GM04504 (cell line): ENCODE results near the gene PRSS33.
A peak's percentile ranks its signal among the peaks of the same experiment; 100 is the strongest.

ENCODE experiments used
- DNase-seq: peaks from one replicate; pipeline ENCODE4 v3.0.0-alpha.2; 2012; ENCODE audit warnings: low read depth

The PRSS33 gene

DNA sequence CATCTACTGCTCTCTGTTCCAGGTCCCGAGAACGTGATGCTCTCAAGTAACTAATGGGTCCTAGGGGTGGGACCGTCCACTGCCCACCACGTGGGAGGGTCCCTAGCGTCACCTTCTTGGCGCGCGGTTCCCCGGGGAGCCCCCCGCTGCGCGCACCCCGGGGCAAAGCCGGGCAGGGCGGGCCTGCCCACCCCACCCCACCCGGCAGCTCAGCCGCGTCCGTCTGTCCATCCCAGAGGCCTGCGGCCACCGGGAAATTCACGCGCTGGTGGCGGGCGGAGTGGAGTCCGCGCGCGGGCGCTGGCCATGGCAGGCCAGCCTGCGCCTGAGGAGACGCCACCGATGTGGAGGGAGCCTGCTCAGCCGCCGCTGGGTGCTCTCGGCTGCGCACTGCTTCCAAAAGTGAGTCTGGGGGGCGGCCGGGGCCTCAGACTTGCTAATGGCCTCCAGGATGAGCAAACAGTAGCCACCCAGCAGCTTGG, 11.4 kb upstream of the PRSS33 start:
- DNase-seq: no peak

DNA sequence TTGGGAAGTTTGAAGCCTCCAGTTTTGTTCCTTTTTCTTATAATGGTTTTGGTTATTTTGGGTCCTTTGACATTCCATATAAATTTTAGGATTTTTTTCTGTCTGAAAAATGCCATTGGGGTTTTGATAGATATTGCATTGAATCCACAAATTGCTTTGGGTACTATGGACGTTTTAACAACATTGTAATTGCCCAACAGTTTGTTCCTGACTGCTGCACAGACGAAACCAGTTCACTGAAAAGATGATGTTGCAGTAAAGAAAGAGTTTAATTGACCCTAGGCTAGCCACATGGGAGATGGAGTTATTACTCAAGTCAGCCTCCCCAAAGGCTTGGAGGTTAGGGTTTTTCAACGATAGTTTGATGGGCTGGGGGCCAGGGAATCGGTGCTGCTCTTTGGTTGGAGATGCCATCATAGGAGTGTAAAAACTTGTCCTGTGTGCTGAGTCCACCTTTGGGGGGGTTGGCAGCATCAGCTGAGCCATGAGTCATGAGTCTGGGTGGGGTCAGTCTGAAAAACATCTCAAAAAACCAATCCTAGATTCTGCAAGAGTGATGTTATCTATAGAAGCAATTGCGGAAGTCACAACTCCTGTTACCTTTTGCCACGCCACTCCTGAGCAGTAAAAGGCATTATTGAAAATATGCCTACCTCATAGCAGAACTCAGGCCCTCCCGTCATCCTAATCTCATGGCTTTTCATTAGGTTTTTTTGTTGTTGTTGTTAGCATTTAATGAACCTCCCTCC, 8.2 kb upstream of the PRSS33 start:
- DNase-seq: no peak

- DNase-seq: no peak
Measured at GRCh38 chr16:2792940-2793339, 5.6 kb upstream of the PRSS33 start.

DNA sequence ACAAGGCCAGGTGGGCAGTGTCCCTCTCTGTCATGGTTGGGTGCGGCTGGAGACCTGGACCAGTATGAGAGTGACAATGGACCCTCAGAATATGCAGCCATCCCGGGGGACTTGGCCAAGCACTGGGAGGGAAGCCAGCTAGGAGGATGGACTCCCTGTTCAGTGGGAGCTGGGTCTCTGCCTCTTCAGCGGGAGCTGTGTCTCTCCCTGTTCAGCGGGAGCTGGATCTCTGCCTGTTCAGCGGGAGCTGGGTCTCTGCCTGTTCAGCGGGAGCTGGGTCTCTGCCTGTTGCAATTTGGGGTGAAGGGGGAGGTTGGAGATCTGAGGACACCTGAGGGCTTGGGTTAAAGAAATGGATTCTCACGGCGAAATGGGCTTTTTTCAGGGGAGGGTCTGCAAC, 3.8 kb upstream of the PRSS33 start:
- DNase-seq: no peak

DNA sequence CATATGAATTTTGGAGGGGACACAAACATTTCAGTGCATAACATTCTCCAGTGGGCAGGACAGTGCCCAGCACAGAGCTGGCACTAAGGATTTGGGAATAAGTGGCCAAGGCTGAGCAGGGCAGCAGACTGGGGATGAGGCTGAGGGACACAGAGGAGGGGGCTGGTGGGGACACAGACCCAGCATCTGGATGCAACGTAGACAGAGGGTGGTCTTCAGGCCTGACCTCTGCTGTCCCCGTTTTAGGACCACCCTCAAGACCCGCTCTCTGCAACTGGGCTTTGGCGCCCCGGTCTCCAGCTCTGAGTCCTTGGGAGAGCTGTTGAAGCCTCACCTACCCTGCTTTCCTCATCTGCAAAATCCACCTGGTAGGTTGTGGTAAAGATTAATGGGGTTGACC, 3.3 kb upstream of the PRSS33 start:
- DNase-seq: no peak

DNA sequence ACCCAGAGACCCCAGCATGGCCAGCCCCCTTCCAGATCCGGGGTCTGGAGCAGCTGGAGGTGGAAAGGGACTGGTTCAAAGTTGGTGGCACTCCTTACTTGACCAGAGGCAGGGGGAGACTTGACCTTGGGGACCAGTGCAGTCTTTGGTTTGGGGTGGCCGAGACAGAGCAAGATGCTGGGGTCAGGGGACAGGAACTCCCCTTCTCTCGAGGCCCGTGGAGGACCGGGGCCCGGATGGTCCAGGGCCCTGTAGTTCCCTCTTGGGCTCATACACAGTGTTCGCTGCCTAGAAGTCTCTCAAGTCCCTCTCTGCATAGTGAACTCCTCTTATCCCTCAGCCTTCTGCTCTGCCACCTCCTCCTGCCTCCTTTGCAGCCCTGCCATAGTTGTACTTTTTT, 601 bp upstream of the PRSS33 start:
- no peak for DNase-seq

DNA sequence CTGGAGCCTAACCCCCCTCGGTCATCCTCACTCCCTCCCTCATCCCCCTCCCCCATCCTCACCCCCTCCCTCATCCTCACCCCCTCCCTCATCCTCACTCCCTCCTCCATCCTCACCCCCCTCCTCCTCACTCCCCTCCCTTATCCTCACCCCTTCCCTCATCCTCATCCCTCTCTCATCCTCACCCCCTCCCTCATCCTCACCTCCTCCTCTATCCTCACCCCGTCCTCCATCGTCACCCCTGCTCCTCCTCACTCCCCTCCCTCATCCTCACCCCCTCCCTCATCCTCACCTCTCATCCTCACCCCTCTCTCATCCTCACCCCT, 571 bp downstream of the PRSS33 start:
- no peak for DNase-seq

DNA sequence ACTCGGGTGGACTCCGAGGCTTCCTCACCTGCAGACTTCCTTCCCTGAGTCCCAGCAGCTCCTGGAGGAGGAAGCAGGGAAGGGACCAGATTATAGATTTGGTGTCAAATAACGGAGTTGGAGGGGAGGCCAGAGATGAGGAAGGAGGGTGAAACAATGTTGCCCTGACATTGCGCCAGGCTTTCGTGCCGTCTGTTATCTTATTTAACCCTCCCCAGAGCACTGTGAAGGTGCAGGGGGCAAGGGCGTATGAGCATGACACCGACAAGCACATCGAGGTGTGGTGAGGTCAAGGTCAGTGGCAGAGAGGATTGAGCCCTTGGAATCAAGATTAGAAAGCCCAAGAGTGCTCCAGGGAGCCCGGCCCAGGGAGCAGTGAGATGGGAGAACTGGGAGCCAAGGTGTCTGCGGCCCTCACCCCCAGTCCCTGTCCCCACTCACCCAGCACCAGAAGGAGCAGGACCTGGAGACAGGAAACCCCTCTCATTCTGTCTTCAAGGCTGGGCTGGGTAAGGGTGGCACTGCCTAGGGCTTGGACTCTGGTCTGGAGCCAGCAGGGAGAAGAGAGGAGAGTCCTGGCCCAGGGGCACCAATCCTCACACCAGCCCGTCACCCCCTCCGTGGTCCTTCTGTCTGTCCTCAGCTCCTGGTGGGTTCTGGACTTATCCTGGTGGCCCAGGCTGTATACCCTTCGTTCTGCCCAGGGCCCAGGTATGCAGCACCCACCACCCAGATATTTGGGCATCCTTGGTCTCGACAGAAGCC, 1.1 kb downstream of the PRSS33 start:
- DNase-seq: no peak

DNA sequence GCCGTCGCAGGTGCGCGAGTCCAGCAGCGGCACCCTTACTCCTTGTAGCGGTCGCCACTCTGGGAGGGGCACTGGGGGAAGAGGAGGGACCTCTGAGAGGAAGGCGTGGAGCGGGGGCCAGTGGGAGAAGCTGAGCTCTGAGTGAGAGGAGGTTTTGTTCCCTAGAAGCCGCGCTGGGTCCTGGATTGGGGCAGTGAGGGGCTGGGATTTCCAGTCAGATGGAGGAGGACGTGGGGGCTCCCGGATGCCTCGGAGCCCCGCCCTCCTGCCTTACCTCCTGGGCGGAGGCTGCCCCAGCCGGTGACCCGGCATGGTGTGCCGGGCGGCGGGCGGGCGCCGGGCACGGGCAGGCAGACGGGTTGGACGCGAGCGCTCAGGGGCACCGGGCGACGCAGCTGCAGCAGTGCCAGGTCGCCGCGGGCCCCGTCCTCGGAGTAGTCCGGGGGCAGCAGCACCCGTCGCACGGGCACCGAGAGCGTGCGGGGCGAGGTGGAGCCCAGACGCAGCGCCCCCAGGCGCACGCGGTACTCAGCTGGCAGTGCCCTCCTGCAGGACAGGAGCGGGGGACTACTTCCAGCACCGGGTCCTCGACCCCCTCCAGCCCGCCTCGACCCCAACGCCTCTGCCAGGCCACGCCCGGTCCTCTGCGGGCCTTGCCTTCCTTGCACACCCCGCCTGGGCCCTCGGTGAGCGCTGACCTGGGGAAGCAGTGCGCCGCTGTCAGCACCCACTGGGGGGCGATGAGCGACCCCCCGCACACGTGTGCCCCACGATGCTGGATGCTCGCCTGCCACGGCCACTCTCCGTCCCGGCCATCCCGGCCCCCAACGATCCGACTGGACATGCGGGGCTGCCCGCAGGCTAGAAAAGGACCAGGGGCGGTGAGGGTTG, 2.0 kb downstream of the PRSS33 start:
- no peak for DNase-seq

DNA sequence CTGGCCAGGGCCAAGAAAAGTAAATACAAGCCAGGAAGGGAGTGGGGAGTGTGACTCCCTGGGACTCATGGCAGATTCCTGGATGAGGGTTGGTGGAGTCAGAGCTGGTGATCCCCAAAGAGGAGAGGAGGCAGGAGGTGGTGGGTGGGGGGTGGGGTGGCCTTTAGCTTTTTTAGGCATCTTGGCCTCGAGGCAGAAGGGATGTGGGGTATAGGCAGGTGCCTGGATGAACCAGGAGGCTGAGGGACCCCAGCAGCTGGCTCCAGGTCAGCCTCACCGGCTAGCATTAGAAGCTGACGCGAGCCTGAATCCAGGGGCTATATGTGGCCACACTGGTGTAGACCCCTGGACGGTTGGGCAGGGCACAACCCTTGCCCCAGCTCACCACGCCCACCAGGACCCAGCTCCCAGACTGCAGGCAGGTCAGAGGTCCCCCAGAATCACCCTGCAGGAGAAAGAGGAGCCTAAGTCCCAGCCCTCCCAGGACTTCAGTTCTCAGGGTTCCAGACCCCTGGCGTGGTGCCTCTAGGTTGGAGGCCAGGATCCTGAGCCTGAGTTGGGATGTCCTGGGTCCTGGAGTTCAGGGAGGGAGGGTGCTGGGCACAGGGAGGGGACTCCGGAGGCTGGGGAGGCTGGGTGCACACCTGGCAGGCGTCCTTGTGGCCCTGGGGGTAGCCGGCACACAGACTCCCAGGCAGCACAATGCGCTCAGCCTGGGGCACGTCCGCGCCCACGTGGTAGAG, 2.8 kb downstream of the PRSS33 start:
- DNase-seq: no peak

GRCh38 chr16:2783581-2784357, 3.6 kb downstream of the PRSS33 start:
- no peak for DNase-seq

GRCh38 chr16:2782583-2783351, 4.6 kb downstream of the PRSS33 start:
- no peak for DNase-seq

GRCh38 chr16:2779978-2780898, 7.1 kb downstream of the PRSS33 start:
- no peak for DNase-seq

GRCh38 chr16:2779151-2779920, 8.0 kb downstream of the PRSS33 start:
- no peak for DNase-seq

- DNase-seq: no peak
Measured at GRCh38 chr16:2778630-2778958, 8.8 kb downstream of the PRSS33 start.

GRCh38 chr16:2777903-2778629, 9.3 kb downstream of the PRSS33 start:
- no peak for DNase-seq

DNA sequence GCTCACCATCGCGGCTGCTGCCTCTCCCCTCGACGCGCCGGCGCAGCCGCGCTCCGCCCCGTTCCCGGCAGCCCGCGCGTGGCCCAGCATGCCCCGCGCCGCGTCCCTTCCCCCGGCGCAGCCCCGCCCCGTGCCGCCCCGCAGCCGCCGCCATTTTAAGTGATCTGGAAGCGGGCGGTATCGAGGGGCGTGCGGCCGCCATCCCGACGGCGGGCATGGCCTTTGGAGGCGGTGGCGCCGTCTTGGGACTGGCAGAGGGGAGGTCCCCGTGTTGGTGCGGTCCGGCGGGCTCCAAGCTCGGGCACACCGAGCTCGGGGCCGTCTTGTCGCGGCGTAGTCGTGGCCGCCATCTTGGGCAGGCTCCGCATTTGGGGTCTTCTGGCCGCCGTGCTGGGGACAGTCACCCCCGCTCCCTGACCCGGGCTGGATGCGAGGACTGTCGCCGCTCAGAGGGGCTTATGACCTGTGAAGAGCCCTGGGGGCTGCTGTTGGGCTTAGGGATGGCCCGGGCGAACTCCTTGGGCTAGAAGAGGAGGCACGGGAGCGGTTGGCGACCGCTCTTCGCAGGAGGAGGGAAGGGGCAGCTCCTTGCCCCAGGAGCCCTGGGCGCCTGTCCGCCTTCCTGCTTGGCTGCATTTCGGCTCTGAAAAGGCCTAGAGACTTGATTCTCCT, 10.0 kb downstream of the PRSS33 start, which contains the start of gene ELOB:
ELOB (minus strand) TSS at position 50 of the 672 bp plus-strand sequence; CDS start at position 9, 41 bp downstream.
- peak; percentile 69 for DNase-seq
